Right ventricle myocardium inferior (tissue), 1 donor: ENCODE results near the gene SLC38A10. TPM values are rescaled to one million over a fixed set of nuclear protein-coding genes. Genes with fewer than 3 reads are reported as not detected.

Source experiments
- ATAC-seq: fragments of 200-7000 bp; cut with Tn5 transposase; one replicate; pipeline ENCODE4 v1.9.1; 2020; ENCODE audit warnings: mild to moderate bottlenecking, moderate library complexity
- DNase-seq: peaks from one replicate; pipeline ENCODE4 v3.0.0; 2021; ENCODE audit errors: missing footprints
- intact Hi-C: fragments of 100-400 bp; cut with DNase I; formaldehyde crosslinking; loops from one replicate; pipeline ENCODE4 v1.11.0; 2022
- total RNA-seq: library from RNA; stranded (reverse); fragmentation: NEBNext Ultra II Directional; extraction: Animal tissue kit (Norgen Biotek cat#: 25700); gene quantifications from one replicate; pipeline ENCODE4 v1.2.1, GENCODE V29; 2021
- donor health status: DM: no; HTN: yes; CAD: no; lungs with severe emphysema.

The SLC38A10 gene
- total RNA-seq, 1 donor from 2014 or later, result 44.6 TPM

GRCh38 chr17:81287741-81288430 is 7.2 kb downstream of the SLC38A10 start:
- no peak for ATAC-seq
- intact Hi-C loops, result no loop called here
- peak; percentile 64 for DNase-seq

DNA sequence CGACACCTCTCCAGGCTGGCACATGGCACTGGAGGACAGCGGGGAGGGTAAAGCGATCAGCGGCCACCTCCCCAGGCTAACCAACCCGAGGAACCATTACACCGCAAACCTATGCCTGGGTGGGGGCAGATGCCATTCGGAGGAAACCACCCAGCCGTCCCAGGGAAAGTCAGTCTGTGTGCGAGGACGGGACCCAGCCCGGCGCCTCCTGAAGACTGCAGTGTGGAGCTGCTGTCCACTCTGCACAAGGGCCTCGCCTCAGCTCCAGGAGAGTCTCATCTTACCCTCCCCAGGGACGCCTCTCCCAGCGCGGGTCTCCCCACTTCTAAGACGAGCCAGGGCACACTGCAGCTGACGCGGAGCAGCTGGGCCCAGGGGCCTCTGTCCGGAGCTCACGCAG is 8.0 kb downstream of the SLC38A10 start:
- intact Hi-C loops, result no loop called here
- no peak for ATAC-seq
- peak; percentile 62 for DNase-seq

GRCh38 chr17:81286491-81287145 is 8.5 kb downstream of the SLC38A10 start:
- DNase-seq, result peak; percentile 56
- intact Hi-C loops, result no loop called here

GRCh38 chr17:81285894-81286293 is 9.2 kb downstream of the SLC38A10 start:
- ATAC-seq, result no peak
- intact Hi-C loops, result no loop called here
- DNase-seq, result no peak

More at GRCh38 chr17:81286491-81287145, 8.5 kb downstream of the SLC38A10 start:
- ATAC-seq, result no peak

- ATAC-seq (peak; percentile 74), DNase-seq (peak; percentile 95)
- intact Hi-C loops, result no loop called here
Observed at GRCh38 chr17:81285179-81285878, 9.8 kb downstream of the SLC38A10 start.

- ATAC-seq (no peak), DNase-seq (peak; percentile 27)
- intact Hi-C loops, result no loop called here
Observed at GRCh38 chr17:81282876-81283275, 12.2 kb downstream of the SLC38A10 start.

DNA sequence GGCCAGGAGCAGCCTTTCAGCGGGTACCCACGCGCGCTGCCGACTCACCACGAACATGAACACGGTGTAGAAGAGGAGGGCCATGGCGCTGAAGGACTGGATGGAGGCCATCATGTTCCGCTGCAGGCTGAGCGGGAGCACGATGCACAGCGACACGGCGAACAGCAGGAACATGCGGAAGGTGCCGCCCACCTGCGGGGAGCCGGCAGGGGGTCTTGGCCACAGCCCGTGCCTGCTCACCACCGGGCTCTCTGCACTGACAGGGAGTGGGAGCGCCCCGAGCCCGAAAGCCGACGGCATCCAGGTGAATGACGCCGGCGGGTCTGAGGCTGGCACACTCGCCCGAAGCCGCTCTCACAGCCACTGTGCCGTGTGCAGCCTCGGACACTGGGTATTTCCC is 13.0 kb downstream of the SLC38A10 start:
- no peak for ATAC-seq
- intact Hi-C loops, result no loop called here
- peak; percentile 57 for DNase-seq

GRCh38 chr17:81280571-81280970 is 14.5 kb downstream of the SLC38A10 start:
- ATAC-seq (no peak), DNase-seq (peak; percentile 44)

DNA sequence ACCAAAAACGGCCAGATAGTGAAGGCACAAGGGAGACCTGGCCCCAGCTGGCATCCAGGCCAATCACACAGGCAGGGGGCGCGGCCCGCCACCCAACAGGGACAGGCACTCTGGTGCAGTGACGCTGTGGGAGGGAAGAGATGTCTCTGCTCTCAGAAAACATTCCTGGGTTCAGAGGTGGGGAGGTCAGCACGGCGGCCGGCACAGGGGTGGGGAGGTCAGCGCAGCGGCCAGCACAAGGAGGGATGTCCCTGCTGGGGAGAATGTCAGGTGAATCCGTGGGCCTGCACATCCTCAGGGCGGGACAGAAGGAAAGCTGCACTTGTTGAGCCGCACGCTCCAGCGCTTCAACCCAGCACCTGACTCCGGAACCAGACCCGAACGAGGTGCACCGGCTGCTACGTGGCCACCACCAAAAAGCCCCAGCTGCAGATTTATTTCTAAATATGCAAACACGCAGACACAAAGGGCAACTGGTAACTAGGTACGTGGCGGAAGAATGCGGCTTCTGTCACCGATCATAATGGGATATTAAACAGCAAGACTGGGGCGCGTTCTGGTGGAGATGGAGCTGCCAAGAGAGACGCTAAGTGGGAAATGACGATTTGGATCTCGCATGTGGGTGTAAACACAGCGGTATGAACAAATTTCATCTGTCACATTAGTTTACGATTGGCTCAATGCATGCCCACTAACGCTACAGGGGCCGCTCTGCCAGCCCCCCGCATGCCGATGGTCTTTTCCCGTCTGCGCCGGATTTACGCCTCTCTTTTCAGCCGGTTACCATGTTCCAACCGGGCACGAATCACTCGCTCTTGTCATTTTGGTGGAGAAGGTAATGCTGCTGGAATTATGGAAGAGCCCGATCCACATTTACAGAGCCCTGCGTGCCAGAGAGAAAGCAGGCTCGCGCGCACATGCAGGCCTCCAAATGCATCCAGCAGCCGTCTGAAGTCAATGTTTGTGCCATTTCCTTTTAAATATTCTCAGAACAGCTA is 15.5 kb downstream of the SLC38A10 start:
- ATAC-seq (no peak), DNase-seq (peak; percentile 43)
- intact Hi-C loops, result no loop called here

More at GRCh38 chr17:81280571-81280970, 14.5 kb downstream of the SLC38A10 start:
- intact Hi-C loops, result no loop called here

GRCh38 chr17:81278831-81279230 is 16.3 kb downstream of the SLC38A10 start:
- intact Hi-C loops, result no loop called here
- ATAC-seq (no peak), DNase-seq (peak; percentile 48)

DNA sequence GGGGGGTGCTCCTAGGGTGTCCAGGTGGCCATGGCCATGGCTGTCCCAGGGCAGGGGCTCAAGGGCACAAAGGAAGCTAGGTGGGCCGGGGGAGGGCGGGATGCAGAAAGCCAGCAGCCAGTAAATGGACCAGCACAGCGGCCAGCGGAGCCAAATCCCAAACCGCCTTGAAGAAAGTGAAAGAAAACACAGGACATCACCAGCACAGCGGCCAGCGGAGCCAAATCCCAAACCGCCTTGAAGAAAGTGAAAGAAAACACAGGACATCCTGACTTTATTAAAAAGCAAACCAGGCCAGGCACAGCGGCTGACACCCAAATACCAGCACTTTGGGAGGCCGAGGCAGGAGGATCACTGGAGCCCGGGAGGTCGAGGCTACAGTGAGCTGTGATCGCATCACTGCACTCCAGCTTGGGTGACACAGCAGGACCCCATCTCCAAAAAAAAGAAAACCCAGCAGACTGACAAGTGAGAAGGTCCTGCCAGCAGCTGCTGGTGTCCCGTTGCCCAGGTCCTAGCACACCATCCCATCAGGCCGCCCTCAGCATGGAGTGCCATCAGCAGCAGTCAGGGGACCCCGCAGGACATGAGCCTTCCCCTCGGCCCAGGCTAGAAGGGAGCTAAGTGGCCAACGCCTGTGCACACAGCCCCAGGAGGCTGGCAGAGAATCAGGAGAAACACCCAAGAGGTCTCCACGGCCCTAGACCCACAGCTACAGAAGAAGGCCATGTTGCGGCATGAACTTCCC is 17.0 kb downstream of the SLC38A10 start:
- intact Hi-C loops, result no loop called here
- DNase-seq (peak; percentile 83), ATAC-seq (peak; percentile 81)

DNA sequence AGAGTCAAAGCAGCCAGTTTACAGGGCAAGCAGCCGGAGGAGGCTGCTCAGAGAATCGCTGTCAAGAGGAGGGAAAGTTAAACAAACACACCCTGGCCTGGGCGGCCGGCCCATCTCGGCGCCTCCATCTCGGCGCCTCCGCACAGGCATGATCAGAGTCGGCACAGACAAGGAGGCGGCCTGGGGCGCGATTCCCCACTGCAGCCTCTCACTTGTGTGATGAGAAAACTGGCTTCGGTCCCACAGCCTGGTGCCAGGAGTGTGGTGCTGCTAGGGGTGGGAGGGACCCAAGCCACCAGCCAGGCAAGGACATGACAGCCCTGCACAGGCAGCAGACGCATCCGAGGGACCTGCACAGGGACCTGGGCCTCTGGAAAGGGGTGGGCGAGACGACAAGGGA is 17.7 kb downstream of the SLC38A10 start:
- ATAC-seq (peak; percentile 67), DNase-seq (peak; percentile 74)
- intact Hi-C loops, result no loop called here

- ATAC-seq (no peak), DNase-seq (peak; percentile 63)
- intact Hi-C loops, result no loop called here
Observed at GRCh38 chr17:81276781-81277180, 18.3 kb downstream of the SLC38A10 start.

- intact Hi-C loops, result no loop called here
- DNase-seq, result peak; percentile 26
- no peak for ATAC-seq
Observed at GRCh38 chr17:81274471-81274855, 20.6 kb downstream of the SLC38A10 start.

- intact Hi-C loops, result no loop called here
- peak; percentile 17 for DNase-seq
- no peak for ATAC-seq
Observed at GRCh38 chr17:81273698-81274470, 21.2 kb downstream of the SLC38A10 start.

- ATAC-seq, result no peak
- peak; percentile 49 for DNase-seq
- intact Hi-C loops, result no loop called here
Observed at GRCh38 chr17:81272616-81273015, 22.5 kb downstream of the SLC38A10 start.

GRCh38 chr17:81271226-81271625 is 23.9 kb downstream of the SLC38A10 start:
- intact Hi-C loops, result no loop called here
- DNase-seq (peak; percentile 49), ATAC-seq (no peak)
